Progenitor cell of endocrine pancreas (in vitro differentiated cells): ENCODE data around the gene CPNE7. TPM values are rescaled to one million over a fixed set of nuclear protein-coding genes. Genes with fewer than 3 reads are reported as not detected.

Experiments used
- DNase-seq: peaks from one replicate; pipeline ENCODE4 v3.0.0; 2021; ENCODE audit warnings: low spot score; ENCODE audit not compliant: unreplicated experiment
- H3K27ac Mint-ChIP-seq: 2 replicates; pipeline ENCODE4 v1.8.0; 2021; ENCODE audit warnings: mild to moderate bottlenecking, moderate library complexity, mixed read lengths
- H3K27me3 Mint-ChIP-seq: 2 replicates; pipeline ENCODE4 v1.8.0; 2021; ENCODE audit warnings: mixed read lengths
- H3K36me3 Mint-ChIP-seq: 2 replicates; pipeline ENCODE4 v1.8.0; 2022; ENCODE audit warnings: mixed read lengths; ENCODE audit not compliant: insufficient read depth
- H3K4me1 Mint-ChIP-seq: 2 replicates; pipeline ENCODE4 v1.8.0; 2021; ENCODE audit warnings: low read depth, mixed read lengths
- H3K4me3 Mint-ChIP-seq: 2 replicates; pipeline ENCODE4 v1.8.0; 2021; ENCODE audit warnings: low read depth, mild to moderate bottlenecking, moderate library complexity, mixed read lengths
- H3K9me3 Mint-ChIP-seq: 2 replicates; pipeline ENCODE4 v1.8.0; 2021; ENCODE audit warnings: low read depth, mixed read lengths
- CTCF ChIP-seq: fragments of 200-600 bp; sonication (generic); IDR thresholded peaks from one replicate; pipeline ENCODE4 v1.5.0; 2021; ENCODE audit warnings: antibody characterized with exemption, mild to moderate bottlenecking; ENCODE audit not compliant: unreplicated experiment
- total RNA-seq: library from RNA; stranded (reverse); gene quantifications from 2 replicates; pipeline ENCODE4 v1.2.1, GENCODE V29; 2021

CPNE7 gene
- total RNA-seq, 1 donor from 2014 or later, result 0.41 TPM

- no peak overlapping the region for H3K4me3 Mint-ChIP-seq
- H3K27me3 Mint-ChIP-seq, result peaks cover 12% of the 10 kb centered on the region
- H3K27ac Mint-ChIP-seq, result no peak overlapping the region
- no peak for DNase-seq
- H3K4me1 Mint-ChIP-seq, result peaks cover 20% of the 10 kb centered on the region
- no peak for TF ChIP-seq CTCF
- no peaks in the 10 kb centered on the region for H3K9me3 Mint-ChIP-seq
- H3K36me3 Mint-ChIP-seq, result peaks cover 1% of the 10 kb centered on the region
These were observed 44.3 kb downstream of the CPNE7 start for GRCh38 chr16:89619840-89620239.

- peaks cover 25% of the 10 kb centered on the region for H3K4me1 Mint-ChIP-seq
- no peak for DNase-seq
- H3K27ac Mint-ChIP-seq, result no peak overlapping the region
- no peaks in the 10 kb centered on the region for H3K9me3 Mint-ChIP-seq
- no peak overlapping the region for H3K4me3 Mint-ChIP-seq
- TF ChIP-seq CTCF, result no peak
- H3K36me3 Mint-ChIP-seq, result peaks cover 1% of the 10 kb centered on the region
- peaks cover 12% of the 10 kb centered on the region for H3K27me3 Mint-ChIP-seq
These were observed 44.9 kb downstream of the CPNE7 start for GRCh38 chr16:89620406-89620841.

DNA sequence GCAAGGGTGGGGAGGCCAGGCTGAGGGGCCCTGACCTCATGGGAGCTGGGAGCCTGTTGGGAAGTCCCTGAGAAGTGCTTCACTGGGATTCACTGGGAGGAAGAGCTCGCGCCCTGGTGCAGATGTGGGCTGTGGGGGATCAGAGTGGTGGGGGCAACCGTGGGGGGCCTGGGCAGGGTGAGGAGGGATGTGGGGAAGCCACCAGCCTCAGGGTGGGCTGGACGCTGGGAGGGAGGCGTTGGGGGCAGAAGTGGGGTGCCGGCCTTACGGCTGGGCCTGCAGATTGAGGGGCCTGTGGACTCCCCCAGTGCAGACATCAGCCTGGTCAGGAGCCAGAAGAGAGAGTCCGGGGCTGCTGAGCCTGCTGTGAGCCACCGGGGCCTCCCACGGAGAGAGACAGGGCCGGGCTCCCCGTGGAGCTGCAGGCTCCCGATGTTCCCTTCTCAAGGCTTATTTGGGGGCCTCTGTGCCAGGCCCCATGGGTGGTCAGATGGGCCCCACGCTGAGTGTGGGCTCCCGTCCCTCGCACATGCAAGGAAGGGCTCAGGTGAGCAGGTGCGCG, 45.7 kb downstream of the CPNE7 start:
- Mint-ChIP-seq H3K27me3 (peaks cover 12% of the 10 kb centered on the region), H3K4me1 (peaks cover 26% of the 10 kb centered on the region), H3K36me3 (peaks cover 1% of the 10 kb centered on the region), H3K9me3 (no peaks in the 10 kb centered on the region), H3K27ac (no peak overlapping the region), H3K4me3 (no peak overlapping the region)
- no peak for DNase-seq
- no peak for TF ChIP-seq CTCF

GRCh38 chr16:89621698-89622409, 46.3 kb downstream of the CPNE7 start:
- H3K36me3 Mint-ChIP-seq, result peaks cover 1% of the 10 kb centered on the region

More at GRCh38 chr16:89621698-89622409, 46.3 kb downstream of the CPNE7 start:
- no peaks in the 10 kb centered on the region for H3K9me3 Mint-ChIP-seq
- H3K4me1 Mint-ChIP-seq, result peaks cover 26% of the 10 kb centered on the region
- TF ChIP-seq CTCF, result no peak
- peak overlapping the region; percentile 90 for H3K27ac Mint-ChIP-seq
- H3K27me3 Mint-ChIP-seq, result peaks cover 12% of the 10 kb centered on the region
- H3K4me3 Mint-ChIP-seq, result peak overlapping the region; percentile 37
- no peak for DNase-seq
